Measurements from ENCODE around the gene SRSF4. TPM values are rescaled to one million over a fixed set of nuclear protein-coding genes. Genes with fewer than 3 reads are reported as not detected.
"Not testable (repeated sequence)": the region's sequence is repeated elsewhere in the genome, so short reads cannot be mapped to it uniquely, and the experiment has no call there.

Gene SRSF4
- total RNA-seq, 6 donors from 2014 or later = 47.6 to 117 (median 74.0) TPM

GRCh38 chr1:29119121-29119929 lies 62.4 kb downstream of the SRSF4 start:
- WGBS, 2 donors = 80 to 92% methylated on average over 12 of the region's 12 CpGs
- Histone ChIP-seq H3K4me1 (peaks cover 24 to 37% (median 26%) of the 10 kb centered on the region in 4 donors), H3K36me3 (peaks cover 0 to 41% (median 17%) of the 10 kb centered on the region in 4 donors), H3K27me3 (peaks cover 0 to 34% (median 20%) of the 10 kb centered on the region in 4 donors), H3K9me3 (no peaks in the 10 kb centered on the region), H3K27ac (no peak overlapping the region), H3K4me3 (no peak overlapping the region)
- no peak for TF ChIP-seq CTCF (IDR thresholded peaks at IDR 0.05)
- no peak for TF ChIP-seq POLR2A (IDR thresholded peaks at IDR 0.05)
- no peak for TF ChIP-seq POLR2AphosphoS5 (IDR thresholded peaks at IDR 0.05)
- TF ChIP-seq EP300 (IDR thresholded peaks at IDR 0.05) = no peak
- ATAC-seq (ENCODE audit: low FRiP score in 2 of 2) (no peak), DNase-seq (no peak)

- DNase-seq (no peak), ATAC-seq (ENCODE audit: low FRiP score in 2 of 2) (no peak)
- H3K27me3 ChIP-seq = peaks cover 0 to 16% (median 11%) of the 10 kb centered on the region in 4 donors
- no peaks in the 10 kb centered on the region for H3K9me3 ChIP-seq
- TF ChIP-seq POLR2AphosphoS5 (IDR thresholded peaks at IDR 0.05) (no peak), POLR2A (IDR thresholded peaks at IDR 0.05) (no peak), CTCF (IDR thresholded peaks at IDR 0.05) (no peak), EP300 (IDR thresholded peaks at IDR 0.05) (no peak)
- peaks cover 3 to 56% (median 28%) of the 10 kb centered on the region in 4 donors for H3K36me3 ChIP-seq
- peaks cover 8 to 17% (median 8%) of the 10 kb centered on the region in 4 donors for H3K4me1 ChIP-seq
- 82 to 94% methylated on average over 2 of the region's 2 CpGs for WGBS, 2 donors
- H3K4me3 ChIP-seq = no peak overlapping the region
- no peak overlapping the region for H3K27ac ChIP-seq
Measured at GRCh38 chr1:29117381-29117780, 64.3 kb downstream of the SRSF4 start.

- Histone ChIP-seq H3K27ac (no peak overlapping the region), H3K4me3 (no peak overlapping the region), H3K27me3 (no peaks in the 10 kb centered on the region), H3K36me3 (peaks cover 3 to 75% (median 38%) of the 10 kb centered on the region in 4 donors), H3K9me3 (no peaks in the 10 kb centered on the region), H3K4me1 (no peaks in the 10 kb centered on the region)
- TF ChIP-seq POLR2A (IDR thresholded peaks at IDR 0.05) (no peak), POLR2AphosphoS5 (IDR thresholded peaks at IDR 0.05) (no peak), EP300 (IDR thresholded peaks at IDR 0.05) (no peak)
- no peak for DNase-seq
- 90 to 91% methylated on average over 1 of the region's 1 CpG for WGBS, 2 donors
- ATAC-seq (ENCODE audit: low FRiP score in 2 of 2) = no peak
Measured at GRCh38 chr1:29114654-29115053, 67.0 kb downstream of the SRSF4 start.

- H3K36me3 ChIP-seq = peaks cover 9 to 81% (median 42%) of the 10 kb centered on the region in 4 donors
- no peak for ATAC-seq (ENCODE audit: low FRiP score in 2 of 2)
- TF ChIP-seq POLR2AphosphoS5 (IDR thresholded peaks at IDR 0.05) = no peak
- no peak for TF ChIP-seq CTCF (IDR thresholded peaks at IDR 0.05)
- TF ChIP-seq POLR2A (IDR thresholded peaks at IDR 0.05) = no peak
- TF ChIP-seq EP300 (IDR thresholded peaks at IDR 0.05) = no peak
Measured at GRCh38 chr1:29113413-29114117, 68.1 kb downstream of the SRSF4 start.

GRCh38 chr1:29112705-29113412 lies 68.8 kb downstream of the SRSF4 start:
- Histone ChIP-seq H3K4me1 (no peaks in the 10 kb centered on the region), H3K27me3 (no peaks in the 10 kb centered on the region), H3K36me3 (peaks cover 9 to 74% (median 40%) of the 10 kb centered on the region in 4 donors), H3K4me3 (no peak overlapping the region), H3K9me3 (no peaks in the 10 kb centered on the region), H3K27ac (no peak overlapping the region)
- ATAC-seq (ENCODE audit: low FRiP score in 2 of 2) (no peak), DNase-seq (no peak)
- TF ChIP-seq POLR2A (IDR thresholded peaks at IDR 0.05) (no peak), EP300 (IDR thresholded peaks at IDR 0.05) (no peak), CTCF (IDR thresholded peaks at IDR 0.05) (no peak), POLR2AphosphoS5 (IDR thresholded peaks at IDR 0.05) (no peak)
- WGBS, 2 donors = 87 to 93% methylated on average over 7 of the region's 7 CpGs

More at GRCh38 chr1:29113413-29114117, 68.1 kb downstream of the SRSF4 start:
- no peak overlapping the region for H3K4me3 ChIP-seq
- no peak for DNase-seq
- H3K9me3 ChIP-seq = no peaks in the 10 kb centered on the region
- no peaks in the 10 kb centered on the region for H3K27me3 ChIP-seq
- no peaks in the 10 kb centered on the region for H3K4me1 ChIP-seq
- WGBS, 2 donors = 78 to 80% methylated on average over 6 of the region's 6 CpGs
- no peak overlapping the region for H3K27ac ChIP-seq

- WGBS, 2 donors = 95 to 96% methylated on average over 6 of the region's 6 CpGs
- H3K4me3 ChIP-seq; H3K4me1 ChIP-seq; H3K27ac ChIP-seq; DNase-seq; ATAC-seq (ENCODE audit: low FRiP score in 2 of 2); H3K27me3 ChIP-seq; H3K9me3 ChIP-seq: not testable (repeated sequence)
- H3K36me3 ChIP-seq = peaks cover 9 to 29% (median 19%) of the 10 kb centered on the region in 4 donors
Measured at GRCh38 chr1:29108041-29108440, 73.7 kb downstream of the SRSF4 start.

All from upper lobe of left lung (tissue), 6 donors.